ENCODE data around the gene CSK. TPM values are rescaled to one million over a fixed set of nuclear protein-coding genes. Genes with fewer than 3 reads are reported as not detected.
A peak's percentile ranks its signal among the peaks of the same experiment; 100 is the strongest.

The CSK gene
- total RNA-seq, 1 donor from 2014 or later: 557 TPM

- intact Hi-C loops (cut with micrococcal nuclease): loop anchor here (5.0 kb wide), 1 partner anchor 232 kb away; no protein-coding TSS in a partner anchor
- Mint-ChIP-seq H3K27me3 (no peaks in the 10 kb centered on the region), H3K4me1 (peaks cover 95% of the 10 kb centered on the region), H3K27ac (peak overlapping the region; percentile 96), H3K36me3 (ENCODE audit: low read depth) (no peaks in the 10 kb centered on the region), H3K9me3 (no peaks in the 10 kb centered on the region), H3K4me3 (peak overlapping the region; percentile 66)
- ChIA-PET CTCF (interaction anchor here (0.7 to 18.7 kb wide), 3 partner anchors 7 to 616 kb away, joined by 4 to 1146 read pairs (median 132); partner anchors contain the start of gene CSK), POLR2A (interaction anchor here (1.4 to 25.0 kb wide), 2 partner anchors 18 to 46 kb away, joined by 6 to 2569 read pairs; partner anchors contain the start of gene CSK)
- no peak for TF ChIP-seq CTCF (IDR thresholded peaks at IDR 0.05)
- DNase-seq: no peak
- no peak for ATAC-seq (ENCODE audit: low read depth)
Measured at GRCh38 chr15:74775132-74775562, 6.7 kb upstream of the CSK start.

GRCh38 chr15:74775894-74776293 is 6.0 kb upstream of the CSK start:
- H3K27ac Mint-ChIP-seq: peak overlapping the region; percentile 96
- H3K4me3 Mint-ChIP-seq: peak overlapping the region; percentile 28
- CTCF ChIA-PET: interaction anchor here (7.7 to 18.7 kb wide), 2 partner anchors 6 to 23 kb away, joined by 132 to 1146 read pairs; partner anchors contain the start of gene CSK
- peaks cover 100% of the 10 kb centered on the region for H3K4me1 Mint-ChIP-seq
- no peaks in the 10 kb centered on the region for H3K27me3 Mint-ChIP-seq
- intact Hi-C loops (cut with micrococcal nuclease): loop anchor here (5.0 kb wide), 1 partner anchor 231 kb away; no protein-coding TSS in a partner anchor
- ATAC-seq (ENCODE audit: low read depth) (no peak), DNase-seq (no peak)
- POLR2A ChIA-PET: interaction anchor here (0.5 to 25.0 kb wide), 5 partner anchors 17 to 676 kb away, joined by 3 to 2569 read pairs (median 8); partner anchors contain the start of genes CLK3, CSK, FAM219B and SIN3A
- no peaks in the 10 kb centered on the region for H3K9me3 Mint-ChIP-seq
- TF ChIP-seq CTCF (IDR thresholded peaks at IDR 0.05): no peak
- H3K36me3 Mint-ChIP-seq (ENCODE audit: low read depth): peaks cover 2% of the 10 kb centered on the region

- no peak for TF ChIP-seq CTCF (IDR thresholded peaks at IDR 0.05)
- H3K9me3 Mint-ChIP-seq: no peaks in the 10 kb centered on the region
- H3K27me3 Mint-ChIP-seq: no peaks in the 10 kb centered on the region
- ChIA-PET POLR2A (interaction anchor here (0.6 to 32.5 kb wide), 31 partner anchors 3 to 675 kb away, joined by 3 to 2569 read pairs (median 5); partner anchors contain the start of genes CLK3, COX5A, CSK and CYP1A1), CTCF (interaction anchor here (1.1 to 18.7 kb wide), 5 partner anchors 8 to 340 kb away, joined by 3 to 1146 read pairs (median 4); no protein-coding TSS in a partner anchor)
- peaks cover 95% of the 10 kb centered on the region for H3K4me1 Mint-ChIP-seq
- peak; percentile 70 for ATAC-seq (ENCODE audit: low read depth)
- H3K36me3 Mint-ChIP-seq (ENCODE audit: low read depth): peaks cover 9% of the 10 kb centered on the region
- intact Hi-C loops (cut with micrococcal nuclease): loop anchor here (1.0 to 5.0 kb wide), 2 partner anchors 10 to 230 kb away; no protein-coding TSS in a partner anchor
- peak; percentile 69 for DNase-seq
- H3K27ac Mint-ChIP-seq: peak overlapping the region; percentile 96
- H3K4me3 Mint-ChIP-seq: peak overlapping the region; percentile 82
Measured at GRCh38 chr15:74776821-74777768, 4.8 kb upstream of the CSK start.

DNA sequence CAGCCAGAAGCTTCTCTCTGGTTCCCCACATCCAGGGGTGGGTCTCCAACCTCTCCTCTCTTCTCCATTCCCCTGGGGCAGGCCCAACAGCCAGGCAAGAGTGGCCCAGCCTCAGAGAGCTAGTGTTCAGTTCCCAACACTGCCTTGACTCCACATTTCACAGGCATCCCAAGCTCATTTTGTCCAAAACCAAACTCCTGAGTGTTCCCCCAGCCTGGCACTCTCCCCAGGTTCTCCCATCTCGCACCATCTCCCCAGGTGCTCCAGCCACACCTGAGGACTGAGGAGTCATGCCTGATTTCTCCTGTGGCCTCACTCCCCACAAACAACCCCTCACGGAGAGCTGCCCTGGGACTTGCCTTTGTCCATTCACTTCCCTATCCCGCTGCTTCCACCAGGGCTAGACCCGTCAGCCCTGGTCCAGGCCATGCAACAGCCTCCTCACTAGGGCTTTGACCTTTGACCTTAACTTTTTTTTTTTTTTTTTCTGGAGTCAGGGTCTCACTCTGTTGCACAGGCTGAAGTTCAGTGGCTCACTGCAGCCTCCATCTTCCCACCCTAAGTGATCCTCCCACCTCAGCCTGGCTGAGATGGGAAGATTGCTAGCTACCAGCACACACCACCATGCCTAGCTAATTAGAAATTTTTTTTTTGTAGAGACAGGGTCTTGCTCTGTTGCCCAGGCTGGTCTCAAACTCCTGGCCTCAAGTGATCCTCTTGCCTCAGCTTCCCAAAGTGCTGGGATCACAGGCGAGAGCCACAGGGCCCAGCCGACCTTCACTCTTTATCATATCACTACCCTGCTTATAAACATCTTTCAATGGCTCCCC is 3.9 kb upstream of the CSK start:
- H3K4me1 Mint-ChIP-seq: peaks cover 86% of the 10 kb centered on the region
- ChIA-PET POLR2A (interaction anchor here (0.6 to 32.5 kb wide), 30 partner anchors 2 to 674 kb away, joined by 3 to 2569 read pairs (median 5); partner anchors contain the start of genes CLK3, CSK, CYP1A1 and FAM219B), CTCF (interaction anchor here (1.1 to 18.7 kb wide), 5 partner anchors 9 to 341 kb away, joined by 3 to 1146 read pairs (median 4); no protein-coding TSS in a partner anchor)
- no peaks in the 10 kb centered on the region for H3K9me3 Mint-ChIP-seq
- DNase-seq (no peak), ATAC-seq (ENCODE audit: low read depth) (peak; percentile 18)
- peak overlapping the region; percentile 96 for H3K27ac Mint-ChIP-seq
- H3K27me3 Mint-ChIP-seq: no peaks in the 10 kb centered on the region
- H3K4me3 Mint-ChIP-seq: peak overlapping the region; percentile 82
- TF ChIP-seq CTCF (IDR thresholded peaks at IDR 0.05): no peak
- H3K36me3 Mint-ChIP-seq (ENCODE audit: low read depth): peaks cover 13% of the 10 kb centered on the region
- intact Hi-C loops (cut with micrococcal nuclease): loop anchor here (1.0 to 5.0 kb wide), 2 partner anchors 9 to 229 kb away; no protein-coding TSS in a partner anchor
